Measurements from ENCODE around the gene ACVR1. TPM values are rescaled to one million over a fixed set of nuclear protein-coding genes. Genes with fewer than 3 reads are reported as not detected.
A peak's percentile ranks its signal among the peaks of the same experiment; 100 is the strongest.

ACVR1 gene
- total and polyA plus RNA-seq, 9 of the 15 experiments (the other 6 are each of a cell fraction or from before 2014, with no cell fraction given) = 3.8 to 14.3 (median 6.9) TPM

DNA sequence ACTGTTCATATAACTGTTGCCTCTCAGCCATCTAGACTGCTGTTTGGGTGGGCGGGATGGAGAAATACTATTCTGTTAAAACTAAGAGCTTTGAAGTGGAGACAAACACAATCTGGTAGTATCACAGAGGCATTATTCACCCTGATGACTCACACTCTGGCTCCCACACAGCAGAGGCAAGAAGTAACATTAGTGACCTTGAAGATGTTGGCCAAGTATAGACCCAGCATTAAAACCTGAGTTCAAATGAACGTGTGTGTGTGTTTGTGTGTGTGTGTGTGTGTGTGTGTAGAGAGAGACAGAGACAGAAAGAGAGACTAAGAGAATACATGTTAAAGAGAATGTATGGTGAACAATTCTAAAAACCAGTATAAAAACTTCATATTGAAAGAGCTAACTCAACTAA, 22.5 kb upstream of the ACVR1 start (continued):
- TF ChIP-seq KAT7 (CRISPR knock-in tag; IDR thresholded peaks at IDR 0.05; ENCODE audit: borderline replicate concordance) (no peak), ZNF23 (CRISPR knock-in tag; IDR thresholded peaks at IDR 0.05) (no peak), SFPQ (IDR thresholded peaks at IDR 0.05; ENCODE audit: low read depth, low read length) (no peak), CHD4 (IDR thresholded peaks at IDR 0.05; ENCODE audit: insufficient read depth, insufficient replicate concordance, low read depth, low read length, poor library complexity, severe bottlenecking) (no peak), EHMT2 (IDR thresholded peaks at IDR 0.05) (peak; percentile 86), ARNT (IDR thresholded peaks at IDR 0.05) (no peak; a peak in 1 of 4 replicates), ASH1L (IDR thresholded peaks at IDR 0.05; ENCODE audit: borderline replicate concordance, low read depth, partially characterized antibody) (no peak), ZNF584 (CRISPR knock-in tag; IDR thresholded peaks at IDR 0.05; ENCODE audit: low read depth) (no peak), ZNF121 (CRISPR knock-in tag; conservative IDR thresholded peaks at IDR 0.05) (no peak)
- TF ChIP-seq, protein P1, sequence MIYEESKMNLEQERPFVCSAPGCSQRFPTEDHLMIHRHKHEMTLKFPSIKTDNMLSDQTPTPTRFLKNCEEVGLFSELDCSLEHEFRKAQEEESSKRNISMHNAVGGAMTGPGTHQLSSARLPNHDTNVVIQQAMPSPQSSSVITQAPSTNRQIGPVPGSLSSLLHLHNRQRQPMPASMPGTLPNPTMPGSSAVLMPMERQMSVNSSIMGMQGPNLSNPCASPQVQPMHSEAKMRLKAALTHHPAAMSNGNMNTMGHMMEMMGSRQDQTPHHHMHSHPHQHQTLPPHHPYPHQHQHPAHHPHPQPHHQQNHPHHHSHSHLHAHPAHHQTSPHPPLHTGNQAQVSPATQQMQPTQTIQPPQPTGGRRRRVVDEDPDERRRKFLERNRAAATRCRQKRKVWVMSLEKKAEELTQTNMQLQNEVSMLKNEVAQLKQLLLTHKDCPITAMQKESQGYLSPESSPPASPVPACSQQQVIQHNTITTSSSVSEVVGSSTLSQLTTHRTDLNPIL (CRISPR knock-in tag; IDR thresholded peaks at IDR 0.05) = no peak
- TF ChIP-seq, protein P2, sequence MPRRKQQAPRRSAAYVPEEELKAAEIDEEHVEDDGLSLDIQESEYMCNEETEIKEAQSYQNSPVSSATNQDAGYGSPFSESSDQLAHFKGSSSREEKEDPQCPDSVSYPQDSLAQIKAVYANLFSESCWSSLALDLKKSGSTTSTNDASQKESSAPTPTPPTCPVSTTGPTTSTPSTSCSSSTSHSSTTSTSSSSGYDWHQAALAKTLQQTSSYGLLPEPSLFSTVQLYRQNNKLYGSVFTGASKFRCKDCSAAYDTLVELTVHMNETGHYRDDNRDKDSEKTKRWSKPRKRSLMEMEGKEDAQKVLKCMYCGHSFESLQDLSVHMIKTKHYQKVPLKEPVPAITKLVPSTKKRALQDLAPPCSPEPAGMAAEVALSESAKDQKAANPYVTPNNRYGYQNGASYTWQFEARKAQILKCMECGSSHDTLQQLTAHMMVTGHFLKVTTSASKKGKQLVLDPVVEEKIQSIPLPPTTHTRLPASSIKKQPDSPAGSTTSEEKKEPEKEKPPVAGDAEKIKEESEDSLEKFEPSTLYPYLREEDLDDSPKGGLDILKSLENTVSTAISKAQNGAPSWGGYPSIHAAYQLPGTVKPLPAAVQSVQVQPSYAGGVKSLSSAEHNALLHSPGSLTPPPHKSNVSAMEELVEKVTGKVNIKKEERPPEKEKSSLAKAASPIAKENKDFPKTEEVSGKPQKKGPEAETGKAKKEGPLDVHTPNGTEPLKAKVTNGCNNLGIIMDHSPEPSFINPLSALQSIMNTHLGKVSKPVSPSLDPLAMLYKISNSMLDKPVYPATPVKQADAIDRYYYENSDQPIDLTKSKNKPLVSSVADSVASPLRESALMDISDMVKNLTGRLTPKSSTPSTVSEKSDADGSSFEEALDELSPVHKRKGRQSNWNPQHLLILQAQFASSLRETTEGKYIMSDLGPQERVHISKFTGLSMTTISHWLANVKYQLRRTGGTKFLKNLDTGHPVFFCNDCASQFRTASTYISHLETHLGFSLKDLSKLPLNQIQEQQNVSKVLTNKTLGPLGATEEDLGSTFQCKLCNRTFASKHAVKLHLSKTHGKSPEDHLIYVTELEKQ (CRISPR knock-in tag; IDR thresholded peaks at IDR 0.05) = no peak
- TF ChIP-seq, protein P3, sequence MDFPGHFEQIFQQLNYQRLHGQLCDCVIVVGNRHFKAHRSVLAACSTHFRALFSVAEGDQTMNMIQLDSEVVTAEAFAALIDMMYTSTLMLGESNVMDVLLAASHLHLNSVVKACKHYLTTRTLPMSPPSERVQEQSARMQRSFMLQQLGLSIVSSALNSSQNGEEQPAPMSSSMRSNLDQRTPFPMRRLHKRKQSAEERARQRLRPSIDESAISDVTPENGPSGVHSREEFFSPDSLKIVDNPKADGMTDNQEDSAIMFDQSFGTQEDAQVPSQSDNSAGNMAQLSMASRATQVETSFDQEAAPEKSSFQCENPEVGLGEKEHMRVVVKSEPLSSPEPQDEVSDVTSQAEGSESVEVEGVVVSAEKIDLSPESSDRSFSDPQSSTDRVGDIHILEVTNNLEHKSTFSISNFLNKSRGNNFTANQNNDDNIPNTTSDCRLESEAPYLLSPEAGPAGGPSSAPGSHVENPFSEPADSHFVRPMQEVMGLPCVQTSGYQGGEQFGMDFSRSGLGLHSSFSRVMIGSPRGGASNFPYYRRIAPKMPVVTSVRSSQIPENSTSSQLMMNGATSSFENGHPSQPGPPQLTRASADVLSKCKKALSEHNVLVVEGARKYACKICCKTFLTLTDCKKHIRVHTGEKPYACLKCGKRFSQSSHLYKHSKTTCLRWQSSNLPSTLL (IDR thresholded peaks at IDR 0.05) = no peak
- TF ChIP-seq, protein P4, sequence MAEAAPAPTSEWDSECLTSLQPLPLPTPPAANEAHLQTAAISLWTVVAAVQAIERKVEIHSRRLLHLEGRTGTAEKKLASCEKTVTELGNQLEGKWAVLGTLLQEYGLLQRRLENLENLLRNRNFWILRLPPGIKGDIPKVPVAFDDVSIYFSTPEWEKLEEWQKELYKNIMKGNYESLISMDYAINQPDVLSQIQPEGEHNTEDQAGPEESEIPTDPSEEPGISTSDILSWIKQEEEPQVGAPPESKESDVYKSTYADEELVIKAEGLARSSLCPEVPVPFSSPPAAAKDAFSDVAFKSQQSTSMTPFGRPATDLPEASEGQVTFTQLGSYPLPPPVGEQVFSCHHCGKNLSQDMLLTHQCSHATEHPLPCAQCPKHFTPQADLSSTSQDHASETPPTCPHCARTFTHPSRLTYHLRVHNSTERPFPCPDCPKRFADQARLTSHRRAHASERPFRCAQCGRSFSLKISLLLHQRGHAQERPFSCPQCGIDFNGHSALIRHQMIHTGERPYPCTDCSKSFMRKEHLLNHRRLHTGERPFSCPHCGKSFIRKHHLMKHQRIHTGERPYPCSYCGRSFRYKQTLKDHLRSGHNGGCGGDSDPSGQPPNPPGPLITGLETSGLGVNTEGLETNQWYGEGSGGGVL (CRISPR knock-in tag; IDR thresholded peaks at IDR 0.05) = no peak

All from K562 (cell line).